T-helper 9 cell (primary cell): Measurements from ENCODE around the gene NLRP6.
"Not testable (repeated sequence)": the region's sequence is repeated elsewhere in the genome, so short reads cannot be mapped to it uniquely, and the experiment has no call there.

Experiments
- DNase-seq: peaks from one replicate; pipeline ENCODE4 v3.0.0-alpha.2; 2020

The NLRP6 gene

DNA sequence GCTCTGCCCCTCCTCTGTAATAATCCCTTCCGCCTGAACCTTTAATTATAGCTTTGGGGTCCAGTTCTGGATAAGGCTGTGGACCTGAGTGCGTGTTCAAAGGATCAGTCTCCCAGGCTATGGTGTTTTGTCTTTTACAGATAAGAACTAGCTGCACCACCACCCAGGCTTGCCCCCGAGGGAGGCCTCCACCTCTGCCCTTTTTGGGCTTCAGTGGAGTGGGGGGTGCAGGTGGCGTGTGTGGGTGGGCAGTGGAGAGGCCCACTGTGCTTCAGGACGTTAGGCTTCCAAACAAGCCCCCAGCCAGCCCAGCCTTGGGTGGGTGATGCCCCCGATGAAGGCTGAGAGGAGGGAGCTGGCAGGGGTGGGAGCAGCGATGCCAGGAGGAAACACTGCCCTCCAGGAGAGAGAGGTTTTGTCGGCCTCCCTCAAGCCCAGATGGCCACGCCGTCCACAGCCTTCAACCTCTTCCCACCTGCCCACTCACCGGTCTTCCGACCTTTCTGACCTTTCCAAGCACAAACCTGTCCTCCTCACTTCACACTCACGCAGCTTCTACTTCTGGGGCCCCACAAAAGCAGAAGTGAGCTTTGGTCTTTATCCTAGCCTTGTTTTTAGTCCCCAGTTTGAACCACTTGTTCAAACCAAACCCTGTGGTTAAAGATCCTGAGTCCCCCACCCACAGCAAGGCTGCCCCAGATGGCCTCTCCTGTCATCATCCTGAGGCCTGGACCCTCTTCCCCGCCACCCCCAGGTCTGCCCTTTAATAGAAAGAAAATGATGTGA lies 21.1 kb upstream of the NLRP6 start:
- DNase-seq = no peak

GRCh38 chr11:257766-258493 lies 20.3 kb upstream of the NLRP6 start:
- DNase-seq = no peak

- no peak for DNase-seq
Observed at GRCh38 chr11:259413-259812, 18.8 kb upstream of the NLRP6 start.

GRCh38 chr11:261624-262023 lies 16.6 kb upstream of the NLRP6 start:
- DNase-seq = no peak

DNA sequence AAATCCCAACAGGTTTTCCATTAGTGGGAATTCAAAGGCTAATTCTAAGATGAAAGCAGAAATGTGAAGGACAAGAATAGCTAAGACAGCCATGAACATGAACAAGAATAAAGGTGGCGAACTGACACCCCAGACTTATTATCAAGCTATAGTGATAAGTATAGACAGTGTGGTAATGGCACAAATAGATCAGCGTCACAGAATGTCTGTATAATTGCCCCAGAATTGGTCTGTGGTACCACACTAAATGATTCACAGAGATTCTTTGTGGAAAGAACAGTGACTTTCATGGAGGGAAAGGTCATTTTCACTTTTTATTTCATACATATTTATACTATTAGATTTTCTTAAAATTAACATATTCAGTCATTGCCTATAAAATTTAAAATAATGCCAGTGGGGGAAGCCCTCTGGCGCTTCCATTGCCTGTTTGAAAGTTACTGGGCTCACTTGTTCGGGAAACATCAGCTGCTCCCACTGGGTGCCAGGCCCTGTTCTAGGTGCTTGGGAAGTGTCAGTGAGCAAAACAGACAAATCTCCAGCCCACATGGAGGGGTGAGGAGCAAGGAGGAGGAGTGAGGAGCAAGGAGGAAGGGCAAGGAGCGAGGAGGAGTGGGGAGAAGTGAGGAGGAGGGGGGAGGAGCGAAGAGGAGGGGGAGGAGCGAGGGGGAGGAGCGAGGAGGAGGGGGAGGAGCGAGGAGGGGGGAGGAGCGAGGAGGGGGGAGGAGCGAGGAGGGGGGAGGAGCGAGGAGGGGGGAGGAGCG lies 11.3 kb upstream of the NLRP6 start:
- DNase-seq = no peak

GRCh38 chr11:267491-267994 lies 10.7 kb upstream of the NLRP6 start:
- peak; percentile 53 for DNase-seq

DNA sequence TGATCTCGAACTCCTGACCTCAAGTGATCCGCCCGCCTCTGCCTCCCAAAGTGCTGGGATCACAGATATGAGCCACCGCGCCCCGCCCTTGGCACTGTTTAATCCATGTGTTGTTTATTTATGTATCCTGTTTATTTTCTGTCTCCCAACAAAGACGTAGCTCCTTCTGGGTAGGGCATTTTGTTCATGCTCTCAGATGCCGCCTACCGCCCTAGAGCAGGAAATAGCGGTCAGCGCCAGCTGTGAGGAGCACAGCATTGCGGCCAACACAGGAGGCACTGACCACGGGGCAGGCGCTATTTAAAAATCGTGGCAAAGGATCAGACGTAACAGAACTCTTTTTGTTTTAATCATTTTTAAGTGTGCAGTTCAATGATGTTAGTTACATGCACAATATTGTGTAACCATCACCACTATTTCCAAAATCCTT lies 9.5 kb upstream of the NLRP6 start:
- DNase-seq = not testable (repeated sequence)

DNA sequence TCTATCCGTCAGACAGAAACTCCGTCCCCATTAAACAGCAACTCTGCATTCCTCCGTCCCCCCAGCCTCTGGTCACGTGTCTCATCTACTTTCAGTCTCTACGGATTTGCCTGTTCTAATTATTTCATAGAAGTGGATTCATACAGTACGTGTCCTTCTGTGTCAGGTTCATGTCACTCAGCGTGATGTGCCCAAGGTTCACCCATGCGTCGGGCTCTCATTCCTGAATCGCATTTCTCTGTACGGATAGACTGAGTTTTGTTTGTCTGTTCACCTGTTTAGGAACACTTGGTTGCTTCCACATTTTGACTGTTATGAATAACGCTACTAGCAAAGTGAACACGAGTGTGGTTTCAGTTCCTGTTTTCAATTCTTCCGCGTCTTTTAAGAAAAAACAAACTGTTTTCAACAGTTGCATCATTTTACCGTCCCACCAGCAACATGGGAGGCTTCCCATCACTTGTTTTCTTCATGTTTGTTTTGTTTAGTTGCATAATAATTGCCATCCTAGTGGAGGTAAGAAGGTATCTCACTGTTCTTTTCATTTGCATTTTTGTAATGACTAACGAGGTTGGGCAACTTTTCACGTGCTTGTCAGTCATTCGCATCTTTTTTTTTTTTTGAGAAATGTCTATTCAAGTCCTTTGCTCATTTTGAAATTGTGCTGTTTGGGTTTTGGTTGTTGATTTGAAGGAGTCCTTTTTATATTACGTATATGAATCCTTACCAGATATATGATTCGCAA lies 8.9 kb upstream of the NLRP6 start:
- no peak for DNase-seq

- DNase-seq = no peak
Observed at GRCh38 chr11:270451-271318, 7.5 kb upstream of the NLRP6 start.

DNA sequence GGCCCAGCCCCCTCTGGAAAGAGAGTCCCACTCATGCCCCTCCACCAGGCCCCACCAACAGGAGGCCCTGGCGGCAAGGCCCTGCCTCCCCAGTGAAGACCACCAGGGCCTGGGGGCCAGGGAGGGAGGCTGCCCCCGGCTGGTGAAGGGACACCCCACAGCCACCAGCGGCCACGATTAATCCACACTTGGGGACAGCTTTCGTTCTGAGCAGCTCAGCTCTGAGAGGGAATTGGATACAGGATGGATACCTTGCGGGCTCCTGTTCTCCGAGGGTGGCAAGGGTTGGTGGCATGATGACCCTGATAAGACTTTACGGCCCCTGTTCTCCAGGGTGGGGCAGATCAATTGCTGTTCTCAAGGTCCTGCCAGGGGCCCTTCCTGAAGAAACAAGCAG lies 6.9 kb upstream of the NLRP6 start:
- no peak for DNase-seq

DNA sequence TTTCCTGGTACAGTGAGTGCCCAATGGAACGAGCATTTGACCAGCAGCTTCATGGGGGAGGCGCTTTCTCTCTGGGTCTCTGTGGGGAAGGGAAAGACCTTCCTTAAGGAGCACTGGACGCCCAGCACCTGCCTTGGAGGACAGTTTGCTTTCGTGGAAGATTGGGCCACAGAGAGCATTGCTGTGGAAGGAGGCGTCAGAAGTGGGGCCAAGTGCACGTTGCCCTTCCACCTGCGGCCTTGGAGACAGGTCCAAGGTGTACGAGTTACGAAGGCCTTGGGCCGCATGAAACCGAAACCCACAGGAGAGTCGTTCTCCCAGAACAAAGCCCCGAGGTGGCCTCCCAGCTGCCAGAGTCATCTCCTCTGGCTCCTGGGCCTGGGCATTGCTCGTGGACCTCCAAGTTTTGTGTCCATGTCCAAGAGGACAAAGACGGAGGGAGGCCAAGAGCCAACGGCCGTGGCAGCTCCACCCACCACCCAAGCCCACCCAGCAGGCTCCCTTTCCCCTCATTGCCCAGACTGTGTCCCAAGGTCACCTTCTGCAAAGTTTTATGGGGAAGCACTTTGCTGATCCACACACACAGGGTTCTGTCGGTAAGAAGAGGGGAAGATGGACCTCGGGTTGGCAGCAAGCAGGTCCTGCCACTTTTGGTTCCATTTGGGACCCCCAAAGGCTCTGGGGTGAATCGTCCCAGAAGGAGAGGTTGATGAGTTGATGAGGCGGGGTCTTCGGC lies 5.8 kb upstream of the NLRP6 start:
- no peak for DNase-seq

DNA sequence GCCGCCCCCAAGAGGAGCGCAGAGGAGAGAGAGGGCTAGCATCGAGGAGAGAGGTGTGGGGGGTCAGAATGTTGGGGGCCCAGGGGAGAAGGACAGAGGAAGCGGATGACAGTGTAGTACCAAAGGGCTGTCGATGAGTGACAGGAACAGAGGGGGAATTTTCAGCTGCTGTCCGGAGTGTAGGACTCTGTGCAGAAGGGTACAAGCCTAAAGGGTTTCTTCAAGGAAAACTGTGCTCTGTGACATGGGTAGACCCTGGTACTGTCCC lies 5.3 kb upstream of the NLRP6 start:
- DNase-seq = no peak

DNA sequence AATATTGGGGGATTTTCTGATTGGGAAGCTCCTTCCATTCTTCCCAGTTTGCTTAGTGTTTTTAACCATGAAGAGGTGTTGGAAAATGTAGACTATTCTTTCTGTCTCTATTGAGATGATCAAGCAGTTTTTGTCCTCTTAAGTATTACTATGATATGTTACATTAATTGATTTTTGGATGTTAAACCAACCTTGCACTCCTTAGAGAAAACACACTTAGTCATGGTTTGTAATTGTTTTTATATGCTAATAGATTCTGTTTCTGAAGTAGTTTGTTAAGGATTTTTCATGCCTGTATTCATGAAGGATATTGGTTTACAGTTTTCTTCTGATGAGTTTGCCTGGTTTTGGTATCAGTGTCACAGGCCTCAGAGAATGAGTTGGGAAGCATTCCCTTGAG lies 2.0 kb upstream of the NLRP6 start:
- DNase-seq = no peak

- DNase-seq = no peak
Observed at GRCh38 chr11:279040-279965, 1.1 kb downstream of the NLRP6 start.

GRCh38 chr11:279966-280705 lies 1.9 kb downstream of the NLRP6 start:
- no peak for DNase-seq

DNA sequence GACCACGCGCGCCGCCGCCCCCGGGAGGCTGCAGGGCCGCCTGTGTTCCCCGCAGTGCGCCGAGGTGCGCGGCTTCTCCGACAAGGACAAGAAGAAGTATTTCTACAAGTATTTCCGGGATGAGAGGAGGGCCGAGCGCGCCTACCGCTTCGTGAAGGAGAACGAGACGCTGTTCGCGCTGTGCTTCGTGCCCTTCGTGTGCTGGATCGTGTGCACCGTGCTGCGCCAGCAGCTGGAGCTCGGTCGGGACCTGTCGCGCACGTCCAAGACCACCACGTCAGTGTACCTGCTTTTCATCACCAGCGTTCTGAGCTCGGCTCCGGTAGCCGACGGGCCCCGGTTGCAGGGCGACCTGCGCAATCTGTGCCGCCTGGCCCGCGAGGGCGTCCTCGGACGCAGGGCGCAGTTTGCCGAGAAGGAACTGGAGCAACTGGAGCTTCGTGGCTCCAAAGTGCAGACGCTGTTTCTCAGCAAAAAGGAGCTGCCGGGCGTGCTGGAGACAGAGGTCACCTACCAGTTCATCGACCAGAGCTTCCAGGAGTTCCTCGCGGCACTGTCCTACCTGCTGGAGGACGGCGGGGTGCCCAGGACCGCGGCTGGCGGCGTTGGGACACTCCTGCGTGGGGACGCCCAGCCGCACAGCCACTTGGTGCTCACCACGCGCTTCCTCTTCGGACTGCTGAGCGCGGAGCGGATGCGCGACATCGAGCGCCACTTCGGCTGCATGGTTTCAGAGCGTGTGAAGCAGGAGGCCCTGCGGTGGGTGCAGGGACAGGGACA lies 2.7 kb downstream of the NLRP6 start:
- no peak for DNase-seq

DNA sequence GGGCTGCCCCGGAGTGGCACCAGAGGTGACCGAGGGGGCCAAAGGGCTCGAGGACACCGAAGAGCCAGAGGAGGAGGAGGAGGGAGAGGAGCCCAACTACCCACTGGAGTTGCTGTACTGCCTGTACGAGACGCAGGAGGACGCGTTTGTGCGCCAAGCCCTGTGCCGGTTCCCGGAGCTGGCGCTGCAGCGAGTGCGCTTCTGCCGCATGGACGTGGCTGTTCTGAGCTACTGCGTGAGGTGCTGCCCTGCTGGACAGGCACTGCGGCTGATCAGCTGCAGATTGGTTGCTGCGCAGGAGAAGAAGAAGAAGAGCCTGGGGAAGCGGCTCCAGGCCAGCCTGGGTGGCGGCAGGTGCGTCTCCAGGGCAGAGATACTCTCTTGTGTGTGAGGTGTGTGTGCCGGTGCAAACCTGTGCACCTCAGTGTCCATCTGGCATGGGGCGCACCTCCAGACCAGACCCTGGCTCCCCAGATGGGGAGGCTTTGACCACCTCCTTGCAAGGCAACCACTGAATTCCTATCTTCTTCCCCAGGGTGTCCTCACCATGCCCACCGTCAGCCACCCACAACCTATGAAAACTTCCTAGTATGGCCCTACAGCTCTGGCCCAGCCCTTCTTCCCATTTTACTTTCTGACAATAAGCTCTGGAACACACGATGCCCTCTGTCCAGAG lies 3.4 kb downstream of the NLRP6 start:
- DNase-seq = no peak

DNA sequence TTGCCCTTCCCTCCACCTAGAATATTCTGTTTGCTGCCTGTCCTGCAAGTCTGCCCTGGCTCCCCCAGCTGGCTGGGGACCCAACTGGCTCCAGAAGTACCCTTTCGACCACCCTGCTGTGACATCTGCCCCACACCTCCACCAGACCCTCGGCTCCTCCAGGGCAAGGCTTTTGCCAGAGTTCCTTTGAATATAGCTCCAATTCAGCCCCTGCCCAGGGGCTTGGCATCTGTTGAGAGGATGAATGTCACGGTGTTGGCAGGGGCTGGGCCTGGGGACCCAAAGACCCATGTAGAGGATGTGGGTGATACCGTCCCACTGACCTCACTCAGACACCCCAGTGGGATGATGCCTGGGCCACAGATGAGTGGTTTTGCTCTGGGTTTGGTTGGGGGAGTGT lies 4.0 kb downstream of the NLRP6 start:
- no peak for DNase-seq
